Glomerular visceral epithelial cell (primary cell): ENCODE data around the gene TLCD4.

ENCODE experiments used
- DNase-seq: peaks from one replicate; pipeline ENCODE4 v3.0.0-alpha.2; 2016; ENCODE audit errors: extremely low spot score

TLCD4 gene

GRCh38 chr1:95095833-95096217 lies 21.3 kb upstream of the TLCD4 start:
- DNase-seq, result no peak

GRCh38 chr1:95096218-95096841 lies 20.8 kb upstream of the TLCD4 start:
- DNase-seq, result no peak

GRCh38 chr1:95097426-95097825 lies 19.7 kb upstream of the TLCD4 start:
- DNase-seq, result no peak

- no peak for DNase-seq
These were observed 19.0 kb upstream of the TLCD4 start for GRCh38 chr1:95098196-95098595.

GRCh38 chr1:95108792-95109191 lies 8.4 kb upstream of the TLCD4 start:
- DNase-seq, result no peak

- DNase-seq, result no peak
These were observed 6.1 kb upstream of the TLCD4 start for GRCh38 chr1:95111014-95111413.

- DNase-seq, result no peak
These were observed 3.5 kb upstream of the TLCD4 start for GRCh38 chr1:95113684-95114083.

- no peak for DNase-seq
These were observed 1.4 kb upstream of the TLCD4 start for GRCh38 chr1:95115708-95116137.

GRCh38 chr1:95116580-95117206 lies 462 bp upstream of the TLCD4 start:
- peak; percentile 81 for DNase-seq

- DNase-seq, result peak; percentile 31
These were observed 928 bp downstream of the TLCD4 start for GRCh38 chr1:95118067-95118499.

GRCh38 chr1:95118710-95119109 lies 1.6 kb downstream of the TLCD4 start:
- no peak for DNase-seq

GRCh38 chr1:95119273-95119672 lies 2.1 kb downstream of the TLCD4 start:
- DNase-seq, result no peak

- no peak for DNase-seq
These were observed 5.1 kb downstream of the TLCD4 start for GRCh38 chr1:95122151-95122697.

GRCh38 chr1:95124342-95124741 lies 7.2 kb downstream of the TLCD4 start:
- no peak for DNase-seq

GRCh38 chr1:95126366-95126765 lies 9.2 kb downstream of the TLCD4 start:
- peak; percentile 17 for DNase-seq

- DNase-seq, result peak; percentile 20
These were observed 9.7 kb downstream of the TLCD4 start for GRCh38 chr1:95126846-95127245.

GRCh38 chr1:95127380-95127779 lies 10.2 kb downstream of the TLCD4 start:
- peak; percentile 42 for DNase-seq

- DNase-seq, result no peak
These were observed 15.6 kb downstream of the TLCD4 start for GRCh38 chr1:95132762-95133161.

GRCh38 chr1:95133687-95134086 lies 16.5 kb downstream of the TLCD4 start:
- no peak for DNase-seq

- DNase-seq, result no peak
These were observed 21.1 kb downstream of the TLCD4 start for GRCh38 chr1:95138223-95138622.

GRCh38 chr1:95139039-95139438 lies 21.9 kb downstream of the TLCD4 start:
- DNase-seq, result peak; percentile 12

GRCh38 chr1:95140791-95141190 lies 23.6 kb downstream of the TLCD4 start:
- no peak for DNase-seq

- DNase-seq, result no peak
These were observed 28.3 kb downstream of the TLCD4 start for GRCh38 chr1:95145493-95145892.
